GM21526 (cell line): ENCODE data around the gene SCUBE1.

Experiments
- ATAC-seq: cut with Tn5 transposase; IDR thresholded peaks from one replicate; pipeline ENCODE4 v1.9.1; 2021; ENCODE audit warnings: moderate library complexity; ENCODE audit not compliant: unreplicated experiment, low FRiP score

Gene SCUBE1

DNA sequence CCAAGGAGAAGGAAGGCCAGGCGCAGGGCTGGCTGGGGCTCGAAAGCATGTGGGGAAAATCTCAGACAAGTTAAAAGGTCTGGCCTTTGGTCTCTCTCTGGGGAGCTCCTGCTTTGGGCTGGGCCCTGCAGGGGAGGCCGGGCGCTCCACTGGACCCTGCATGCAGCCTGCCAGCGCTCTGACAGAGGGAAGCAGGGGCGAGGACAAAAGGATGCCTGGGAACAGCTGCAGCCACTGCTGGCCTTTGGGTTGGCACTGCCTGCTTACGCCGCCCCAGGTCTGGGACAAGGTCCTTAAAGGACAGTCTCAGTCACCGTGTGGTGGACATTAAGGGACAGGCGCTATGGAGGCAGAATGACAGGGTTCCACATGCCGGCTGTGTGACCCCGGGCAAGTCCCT is 99.8 kb downstream of the SCUBE1 start:
- ATAC-seq = no peak

- ATAC-seq = no peak
Measured at GRCh38 chr22:43242627-43243026, 100.5 kb downstream of the SCUBE1 start.

DNA sequence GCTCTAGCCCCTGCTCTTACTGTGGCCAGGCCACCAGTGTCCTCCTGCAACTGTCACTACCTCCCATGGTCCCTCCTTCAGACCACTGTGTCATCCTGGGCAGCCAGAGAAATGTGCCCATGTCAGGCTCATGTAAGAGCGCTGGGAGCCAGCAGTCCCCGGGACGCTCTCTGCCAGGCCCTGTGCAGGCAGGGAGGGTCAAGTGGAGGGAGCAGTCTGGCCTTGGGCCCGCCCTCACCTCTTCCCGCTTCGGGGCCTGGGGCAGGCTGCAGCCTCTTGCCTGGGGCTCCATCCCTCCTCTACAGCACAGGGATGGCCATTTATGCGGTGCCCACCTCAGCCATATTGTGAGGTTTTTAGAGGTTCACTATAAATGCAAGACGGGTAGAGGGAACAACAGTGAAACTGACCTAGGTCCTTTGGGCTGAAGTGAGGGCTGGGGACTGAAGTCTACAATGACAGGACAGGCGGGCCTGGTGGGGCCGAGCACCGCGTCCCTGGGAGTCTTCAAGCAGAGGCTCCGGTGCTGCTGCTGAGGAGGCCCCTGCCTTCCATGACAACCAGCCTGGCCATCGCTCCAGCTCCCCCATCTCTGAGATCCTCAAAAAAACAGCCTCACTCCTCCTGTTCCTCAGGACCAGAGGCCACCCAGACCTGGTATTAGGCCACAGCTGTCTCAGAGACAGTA is 101.3 kb downstream of the SCUBE1 start:
- no peak for ATAC-seq

- ATAC-seq = no peak
Measured at GRCh38 chr22:43241138-43241597, 102.0 kb downstream of the SCUBE1 start.

- no peak for ATAC-seq
Measured at GRCh38 chr22:43240614-43241013, 102.6 kb downstream of the SCUBE1 start.

- ATAC-seq = no peak
Measured at GRCh38 chr22:43239956-43240355, 103.2 kb downstream of the SCUBE1 start.

- no peak for ATAC-seq
Measured at GRCh38 chr22:43239193-43239780, 103.9 kb downstream of the SCUBE1 start.

GRCh38 chr22:43238526-43239006 is 104.6 kb downstream of the SCUBE1 start:
- ATAC-seq = no peak

- ATAC-seq = no peak
Measured at GRCh38 chr22:43237280-43237679, 105.9 kb downstream of the SCUBE1 start.

- no peak for ATAC-seq
Measured at GRCh38 chr22:43236411-43237166, 106.6 kb downstream of the SCUBE1 start.

DNA sequence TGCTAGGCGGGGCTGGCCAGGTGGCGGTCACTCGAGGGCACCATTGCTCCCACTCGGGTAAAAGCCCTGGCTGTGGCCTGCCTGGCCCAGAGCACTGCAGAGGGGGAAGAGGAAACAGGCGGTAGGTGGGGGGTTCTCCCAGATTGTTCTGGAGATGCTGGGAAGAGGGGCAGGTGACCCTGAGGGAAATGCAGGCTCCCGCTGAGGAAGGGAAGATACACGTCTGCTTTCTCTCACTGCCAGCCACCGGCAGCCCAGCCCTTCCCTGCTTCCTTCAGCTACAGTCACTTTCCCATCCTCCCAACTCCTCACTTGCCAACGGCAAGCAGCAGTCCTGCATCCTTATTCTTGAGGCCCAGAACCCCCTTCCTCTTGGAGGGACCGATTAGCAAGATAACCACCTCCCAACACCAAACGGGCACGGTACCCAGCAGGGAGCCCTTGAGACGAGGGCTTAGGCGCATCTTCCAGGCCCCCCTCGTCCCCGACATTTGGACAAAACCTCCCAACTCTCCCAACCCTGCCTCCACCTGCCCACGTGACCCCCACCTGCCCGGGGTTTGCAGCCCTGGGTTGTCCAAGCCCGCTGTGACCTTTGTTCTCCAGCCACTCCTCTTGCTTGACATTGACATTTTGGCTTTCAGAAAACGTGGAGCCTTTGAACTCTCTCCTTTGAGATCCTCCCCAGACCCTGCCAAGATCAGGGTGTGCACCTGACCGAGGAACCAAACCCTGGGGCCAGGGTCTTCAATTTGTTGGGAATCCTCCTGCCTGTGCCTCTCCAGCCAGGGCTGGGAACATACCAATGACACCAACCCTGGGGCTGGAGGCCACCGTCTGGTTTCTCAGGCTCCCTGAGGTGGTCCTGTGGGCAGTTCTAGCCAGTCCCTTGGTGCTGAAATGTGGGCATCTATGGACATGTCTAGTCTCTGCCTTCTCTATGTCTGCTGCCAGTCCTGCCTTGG is 107.4 kb downstream of the SCUBE1 start:
- ATAC-seq = no peak

- ATAC-seq = no peak
Measured at GRCh38 chr22:43234264-43234988, 108.7 kb downstream of the SCUBE1 start.

DNA sequence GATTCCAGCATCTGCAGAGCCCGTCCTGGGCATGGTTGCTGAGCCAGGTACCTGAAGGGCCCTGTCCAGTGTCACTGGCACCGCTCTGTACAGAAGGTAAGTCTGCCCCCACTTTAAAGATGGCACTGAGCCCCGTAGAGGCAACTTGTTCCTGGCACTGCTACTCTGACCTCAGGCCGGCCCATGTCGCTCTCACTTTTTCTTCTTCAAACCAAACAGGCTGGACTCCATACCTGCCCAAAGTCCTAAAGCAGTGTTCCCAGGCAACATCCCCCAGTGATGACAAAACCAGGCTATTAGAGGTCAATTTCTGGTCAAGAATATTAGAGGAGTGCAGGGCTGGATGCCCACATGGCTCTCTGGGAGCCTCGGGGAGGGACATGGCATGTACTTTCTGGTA is 109.6 kb downstream of the SCUBE1 start:
- ATAC-seq = no peak

- no peak for ATAC-seq
Measured at GRCh38 chr22:43232445-43232844, 110.7 kb downstream of the SCUBE1 start.

- no peak for ATAC-seq
Measured at GRCh38 chr22:43231724-43232034, 111.5 kb downstream of the SCUBE1 start.

GRCh38 chr22:43230971-43231723 is 112.0 kb downstream of the SCUBE1 start:
- no peak for ATAC-seq

DNA sequence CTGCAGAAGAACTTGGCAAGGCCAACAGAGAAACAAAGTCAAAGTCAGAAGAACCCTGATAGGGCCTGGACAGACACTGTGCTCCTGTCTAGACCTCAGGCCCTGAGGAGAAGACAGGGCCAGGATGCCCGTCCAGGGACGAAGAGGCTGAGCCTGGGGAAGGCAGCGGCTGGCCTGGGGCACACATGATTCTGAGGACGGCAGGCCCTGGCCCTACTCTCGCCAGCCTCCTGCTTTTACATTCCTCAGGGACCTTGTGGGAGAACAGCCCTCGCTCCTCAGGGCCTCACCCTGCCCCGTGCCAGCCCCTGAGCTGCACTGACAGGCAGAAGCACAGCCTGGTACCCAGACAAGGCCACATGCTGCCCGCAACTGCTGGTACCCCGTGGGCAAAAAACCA is 112.6 kb downstream of the SCUBE1 start:
- ATAC-seq = no peak

GRCh38 chr22:43228863-43229262 is 114.3 kb downstream of the SCUBE1 start:
- no peak for ATAC-seq

DNA sequence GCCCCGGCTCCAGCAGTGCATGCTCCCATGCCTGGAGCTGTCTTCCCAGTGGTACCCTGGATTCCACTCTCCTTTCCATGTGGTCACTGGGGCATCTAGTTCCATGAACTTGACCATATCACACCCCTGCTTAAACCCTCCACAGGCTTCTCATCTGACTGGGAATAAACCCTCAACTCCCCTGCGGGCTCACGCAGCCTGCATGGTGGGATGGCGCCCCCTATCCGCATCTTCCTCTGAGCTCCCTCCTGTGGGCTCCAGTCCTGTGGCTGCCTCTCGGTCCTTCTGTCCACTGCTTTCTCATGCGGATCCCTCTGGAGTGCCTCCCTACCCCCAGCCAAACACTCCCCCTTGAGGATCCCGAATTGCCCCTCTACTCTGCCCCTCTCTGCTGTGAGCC is 114.8 kb downstream of the SCUBE1 start:
- ATAC-seq = no peak
